Kidney epithelial cell (primary cell): ENCODE results near the gene UROC1. TPM values are rescaled to one million over a fixed set of nuclear protein-coding genes. Genes with fewer than 3 reads are reported as not detected.

Source experiments
- DNase-seq: peaks from one replicate; pipeline ENCODE4 v3.0.0-alpha.2; 2010; ENCODE audit warnings: low read depth
- H3K27me3 ChIP-seq: 2 replicates; pipeline ENCODE4 v1.6.0; 2011; ENCODE audit warnings: low read length; ENCODE audit not compliant: control insufficient read depth, insufficient read depth
- H3K36me3 ChIP-seq: 2 replicates; pipeline ENCODE4 v1.5.1; 2011; ENCODE audit warnings: low read length; ENCODE audit not compliant: control insufficient read depth, insufficient read depth
- H3K4me3 ChIP-seq: 2 replicates; pipeline ENCODE4 v1.5.1; 2011; ENCODE audit warnings: low read depth, mild to moderate bottlenecking, control low read depth, low read length
- total RNA-seq: library from RNA; depleted of rRNA; stranded (reverse); fragments of >200 nt; gene quantifications from 2 replicates; pipeline ENCODE4 v1.2.3, GENCODE V29; 2015
- TF ChIP-seq, protein P1 (sequence below): IDR thresholded peaks from 2 replicates; pipeline ENCODE4 v1.5.1; 2011; ENCODE audit warnings: mild to moderate bottlenecking, moderate library complexity, low read length, control low read depth, inconsistent platforms; ENCODE audit not compliant: insufficient read depth, poor library complexity, severe bottlenecking

UROC1 gene
- total RNA-seq, 1 donor from 2014 or later, result not detected

- Histone ChIP-seq H3K4me3 (no peak overlapping the region), H3K36me3 (no peaks in the 10 kb centered on the region), H3K27me3 (peaks cover 40% of the 10 kb centered on the region)
- DNase-seq, result no peak
- TF ChIP-seq, protein P1, sequence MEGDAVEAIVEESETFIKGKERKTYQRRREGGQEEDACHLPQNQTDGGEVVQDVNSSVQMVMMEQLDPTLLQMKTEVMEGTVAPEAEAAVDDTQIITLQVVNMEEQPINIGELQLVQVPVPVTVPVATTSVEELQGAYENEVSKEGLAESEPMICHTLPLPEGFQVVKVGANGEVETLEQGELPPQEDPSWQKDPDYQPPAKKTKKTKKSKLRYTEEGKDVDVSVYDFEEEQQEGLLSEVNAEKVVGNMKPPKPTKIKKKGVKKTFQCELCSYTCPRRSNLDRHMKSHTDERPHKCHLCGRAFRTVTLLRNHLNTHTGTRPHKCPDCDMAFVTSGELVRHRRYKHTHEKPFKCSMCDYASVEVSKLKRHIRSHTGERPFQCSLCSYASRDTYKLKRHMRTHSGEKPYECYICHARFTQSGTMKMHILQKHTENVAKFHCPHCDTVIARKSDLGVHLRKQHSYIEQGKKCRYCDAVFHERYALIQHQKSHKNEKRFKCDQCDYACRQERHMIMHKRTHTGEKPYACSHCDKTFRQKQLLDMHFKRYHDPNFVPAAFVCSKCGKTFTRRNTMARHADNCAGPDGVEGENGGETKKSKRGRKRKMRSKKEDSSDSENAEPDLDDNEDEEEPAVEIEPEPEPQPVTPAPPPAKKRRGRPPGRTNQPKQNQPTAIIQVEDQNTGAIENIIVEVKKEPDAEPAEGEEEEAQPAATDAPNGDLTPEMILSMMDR, result peak; percentile 86
Observed at GRCh38 chr3:126522363-126522788, 4.8 kb upstream of the UROC1 start.

GRCh38 chr3:126521122-126521891, 3.7 kb upstream of the UROC1 start:
- TF ChIP-seq, protein P1, result no peak
- H3K36me3 ChIP-seq, result no peaks in the 10 kb centered on the region
- DNase-seq, result no peak
- peaks cover 37% of the 10 kb centered on the region for H3K27me3 ChIP-seq
- no peak overlapping the region for H3K4me3 ChIP-seq

- Histone ChIP-seq H3K4me3 (no peak overlapping the region), H3K27me3 (peaks cover 27% of the 10 kb centered on the region), H3K36me3 (no peaks in the 10 kb centered on the region)
- DNase-seq, result no peak
- TF ChIP-seq, protein P1, result no peak
Observed at GRCh38 chr3:126519506-126520455, 2.2 kb upstream of the UROC1 start.

GRCh38 chr3:126518779-126519177, 1.2 kb upstream of the UROC1 start:
- DNase-seq, result no peak
- Histone ChIP-seq H3K27me3 (peaks cover 19% of the 10 kb centered on the region), H3K4me3 (no peak overlapping the region), H3K36me3 (no peaks in the 10 kb centered on the region)
- TF ChIP-seq, protein P1, result no peak

DNA sequence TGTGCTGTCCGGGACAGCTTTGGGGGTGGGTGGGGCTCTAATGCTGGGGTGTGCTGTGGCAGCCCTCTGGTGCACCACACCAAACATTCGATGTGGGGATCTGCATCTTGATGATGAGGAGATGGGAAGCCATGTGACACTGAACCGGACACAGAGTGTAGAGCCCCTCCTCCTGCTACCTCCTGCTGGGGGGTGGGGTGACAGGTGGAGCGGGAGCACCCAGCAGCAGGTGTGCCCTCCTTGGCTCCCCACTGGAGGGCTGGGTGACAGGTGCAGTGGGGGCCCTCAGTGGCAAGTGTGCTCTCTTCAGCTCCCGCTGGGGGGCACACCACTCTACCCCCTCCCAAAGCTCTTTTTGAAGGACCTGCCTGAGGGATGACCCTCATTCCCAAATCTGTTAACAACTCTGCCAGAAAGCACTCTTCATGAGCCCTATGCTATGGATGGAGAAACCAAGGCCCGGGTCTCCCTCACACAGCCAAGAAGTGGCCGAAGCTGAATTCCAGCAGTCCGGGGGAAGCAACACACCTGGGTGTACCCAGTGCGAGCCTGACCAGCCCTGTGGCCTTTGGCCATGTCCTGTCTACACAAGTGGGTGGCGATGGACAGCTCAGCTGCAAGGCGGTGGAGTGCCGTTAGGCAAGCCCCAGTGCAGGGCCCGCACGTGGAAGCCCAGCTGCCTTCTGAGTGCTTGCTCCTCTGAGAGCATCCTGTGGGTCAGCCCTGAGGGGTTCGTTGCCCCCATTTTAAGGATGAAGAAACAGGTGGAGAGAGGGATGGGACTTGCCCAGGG, 609 bp upstream of the UROC1 start:
- Histone ChIP-seq H3K4me3 (no peak overlapping the region), H3K27me3 (peaks cover 13% of the 10 kb centered on the region), H3K36me3 (no peaks in the 10 kb centered on the region)
- DNase-seq, result no peak
- TF ChIP-seq, protein P1, result no peak
